HCT116 (cell line): ENCODE data around the gene LHX3. TPM values are rescaled to one million over a fixed set of nuclear protein-coding genes. Genes with fewer than 3 reads are reported as not detected.

Source experiments
- ATAC-seq: fragments of 200-7000 bp; cut with Tn5 transposase; 2 replicates; pipeline ENCODE4 v1.9.1; 2020; ENCODE audit warnings: mild to moderate bottlenecking, moderate library complexity
- BruUV-seq: library from RNA; stranded (reverse); fragments of 400-500 nt; replicated peaks from 2 replicates; lab custom pipeline; 2021; lab: Mats Ljungman, UMichigan
- CTCF ChIA-PET: fragments of 300-600 bp; sonication (Branson Sonifier 250); formaldehyde crosslinking; loops from one replicate; lab custom pipeline; 2021; ENCODE audit warnings: antibody characterized with exemption; lab: Charles Lee
- POLR2A ChIA-PET: fragments of 300-600, 350-600 bp; sonication (Branson Sonifier 250); formaldehyde crosslinking; loops from one replicate; lab custom pipeline; 2021; ENCODE audit warnings: antibody characterized with exemption; lab: Charles Lee
- RAD21 ChIA-PET, 2 experiments: fragments of 300-600 bp; sonication (Branson Sonifier 250); formaldehyde crosslinking; loops; one replicate each; lab custom pipeline; 2023; ENCODE audit warnings: low total read pairs in 2 of 2; ENCODE audit not compliant: uncharacterized antibody in 2 of 2, unreplicated experiment in 2 of 2, low non-redundant PET in 1 of 2; lab: Charles Lee
- DNase-seq: peaks from one replicate; pipeline ENCODE4 v3.0.0-alpha.2; 2010; ENCODE audit warnings: low read depth, low spot score
- H2AFZ ChIP-seq: fragments of 200-600 bp; shearing (Covaris generic), sonication (generic); 2 replicates; pipeline ENCODE4 v1.6.1; 2017; ENCODE audit warnings: low read depth, mixed run types, mixed read lengths, antibody characterized with exemption, low read length; ENCODE audit not compliant: poor library complexity, severe bottlenecking
- H3K27ac ChIP-seq: 2 replicates; pipeline ENCODE4 v1.5.1; 2012; ENCODE audit warnings: low read depth, low read length
- H3K27me3 ChIP-seq: fragments of 200-600 bp; sonication (generic); 2 replicates; pipeline ENCODE4 v1.6.1; 2016; ENCODE audit warnings: mixed run types, low read length, mixed read lengths; ENCODE audit not compliant: insufficient read depth
- H3K36me3 ChIP-seq, 2 experiments: fragments of 200-500 bp in 1 of 2; fragments of 200-600 bp in 1 of 2; sonication (Bioruptor generic) in 1 of 2; sonication (generic) in 1 of 2; 2 replicates each; pipeline versions ENCODE4 v1.5.1 to v1.6.1; 2014 to 2016; ENCODE audit warnings: low read length in 2 of 2, inconsistent platforms in 1 of 2, mixed read lengths in 1 of 2, mixed run types in 1 of 2; ENCODE audit not compliant: insufficient read depth in 2 of 2, control insufficient read depth in 1 of 2
- H3K4me1 ChIP-seq, 2 experiments: fragments of 200-600 bp in 1 of 2; sonication (generic) in 1 of 2; 2 replicates each; pipeline versions ENCODE4 v1.5.1 to v1.6.1; 2012 to 2017; ENCODE audit warnings: low read length in 2 of 2, inconsistent platforms in 1 of 2, mild to moderate bottlenecking in 1 of 2, mixed read lengths in 1 of 2, mixed run types in 1 of 2, moderate library complexity in 1 of 2; ENCODE audit not compliant: insufficient read depth in 2 of 2, control insufficient read depth in 1 of 2
- H3K4me2 ChIP-seq: fragments of 200-600 bp; sonication (generic); 2 replicates; pipeline ENCODE4 v1.6.1; 2017; ENCODE audit warnings: mixed run types, low read length, mixed read lengths
- H3K4me3 ChIP-seq, 2 experiments: fragments of 200-600 bp in 1 of 2; sonication (generic) in 1 of 2; replicated peaks in 1 of 2; 2 replicates each; pipeline ENCODE4 v1.5.1; 2011 to 2016; ENCODE audit warnings: low read length in 2 of 2, control low read depth in 1 of 2, low read depth in 1 of 2, mild to moderate bottlenecking in 1 of 2, mixed read lengths in 1 of 2, mixed run types in 1 of 2
- H3K79me2 ChIP-seq: fragments of 200-600 bp; sonication (generic); 2 replicates; pipeline ENCODE4 v1.6.1; 2017; ENCODE audit warnings: mild to moderate bottlenecking, mixed run types, low read length, moderate library complexity, mixed read lengths; ENCODE audit not compliant: insufficient read depth
- H3K9ac ChIP-seq: fragments of 200-600 bp; sonication (generic); 2 replicates; pipeline ENCODE4 v1.6.1; 2016; ENCODE audit warnings: low read length, mixed read lengths
- H3K9me2 ChIP-seq: fragments of 200-600 bp; sonication (generic), shearing (Covaris generic); 2 replicates; pipeline ENCODE4 v1.6.1; 2017; ENCODE audit warnings: mixed run types, mild to moderate bottlenecking, moderate library complexity; ENCODE audit not compliant: insufficient read depth
- H3K9me3 ChIP-seq, 2 experiments: fragments of 200-500 bp in 1 of 2; fragments of 200-600 bp in 1 of 2; sonication (Bioruptor generic) in 1 of 2; sonication (generic) in 1 of 2; 2 replicates each; pipeline ENCODE4 v1.6.1; 2014 to 2017; ENCODE audit warnings: low read length in 2 of 2, mixed read lengths in 2 of 2, inconsistent platforms in 1 of 2, low read depth in 1 of 2, mild to moderate bottlenecking in 1 of 2, mixed run types in 1 of 2, moderate library complexity in 1 of 2; ENCODE audit not compliant: control insufficient read depth in 1 of 2, insufficient read depth in 1 of 2
- H4K20me1 ChIP-seq: fragments of 200-600 bp; sonication (generic), shearing (Covaris generic); 2 replicates; pipeline ENCODE4 v1.6.1; 2017; ENCODE audit warnings: mixed run types, mild to moderate bottlenecking, moderate library complexity; ENCODE audit not compliant: insufficient read depth
- ATF3 ChIP-seq: IDR thresholded peaks from 2 replicates; pipeline ENCODE4 v1.6.1; 2012
- CTCF ChIP-seq, 3 experiments: fragments of 200-600 bp in 1 of 3; sonication (generic) in 1 of 3; IDR thresholded peaks in 2 of 3; conservative IDR thresholded peaks in 1 of 3; 2 replicates each; pipeline ENCODE4 v1.5.1; 2012 to 2017; ENCODE audit warnings: low read depth in 2 of 3, low read length in 2 of 3, antibody characterized with exemption in 1 of 3, borderline replicate concordance in 1 of 3, control low read depth in 1 of 3, mild to moderate bottlenecking in 1 of 3, mixed read lengths in 1 of 3, mixed run types in 1 of 3, moderate library complexity in 1 of 3; ENCODE audit not compliant: insufficient read depth in 1 of 3
- JUND ChIP-seq: IDR thresholded peaks from 2 replicates; pipeline ENCODE4 v1.6.1; 2012
- POLR2A ChIP-seq: IDR thresholded peaks from 2 replicates; pipeline ENCODE4 v1.7.0; 2011; ENCODE audit warnings: borderline replicate concordance; ENCODE audit not compliant: insufficient read depth, insufficient read length; ENCODE audit errors: extremely low read depth
- TCF7L2 ChIP-seq: IDR thresholded peaks from 2 replicates; pipeline ENCODE4 v1.7.0; 2011; ENCODE audit warnings: borderline replicate concordance, inconsistent platforms; ENCODE audit not compliant: insufficient read depth, insufficient read length; ENCODE audit errors: extremely low read depth
- ZBTB33 ChIP-seq: IDR thresholded peaks from 2 replicates; pipeline ENCODE4 v1.6.1; 2011; ENCODE audit warnings: mild to moderate bottlenecking, low read length, moderate library complexity; ENCODE audit not compliant: insufficient replicate concordance; ENCODE audit errors: extremely low read depth
- intact Hi-C: fragments of 100-400 bp; cut with micrococcal nuclease; formaldehyde crosslinking; loops from 2 replicates; pipeline ENCODE4 v1.10.0; 2022
- total RNA-seq: library from RNA; stranded (reverse); gene quantifications from one replicate; pipeline ENCODE4 v1.2.1, GENCODE V29; 2021; ENCODE audit not compliant: unreplicated experiment
- TF ChIP-seq, protein P1 (sequence below): IDR thresholded peaks from 2 replicates; pipeline ENCODE4 v1.6.1; 2012

LHX3 gene
- total RNA-seq, 1 experiment from 2014 or later, result not detected

DNA sequence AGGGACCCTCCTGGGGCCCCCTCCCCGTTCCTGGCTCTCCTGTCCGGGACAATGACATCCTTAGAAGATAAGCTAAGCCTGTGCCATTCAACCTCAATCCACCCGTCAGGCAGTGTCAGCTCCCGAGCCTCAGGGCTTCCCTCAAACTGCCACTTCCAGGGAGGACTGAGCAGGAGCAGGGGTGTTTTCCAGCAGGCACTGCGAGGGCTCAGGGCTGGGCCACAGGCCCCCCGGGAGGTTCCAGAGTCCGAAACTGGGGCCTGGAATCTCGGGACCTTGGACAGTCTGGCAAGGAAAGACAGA is 26.2 kb downstream of the LHX3 start:
- H3K4me3 ChIP-seq, result no peak overlapping the region
- H3K9me3 ChIP-seq, result no peaks in the 10 kb centered on the region
- no peak for ATAC-seq
- DNase-seq, result no peak
- CTCF ChIA-PET, result interaction anchor here (0.5 to 1.0 kb wide), 3 partner anchors 8 to 40 kb away, joined by 3 to 5 read pairs (median 3); no protein-coding TSS in a partner anchor
- RAD21 ChIA-PET, result no interaction called here
- no peaks in the 10 kb centered on the region for H4K20me1 ChIP-seq
- no peaks in the 10 kb centered on the region for H3K27me3 ChIP-seq
- H3K79me2 ChIP-seq, result no peaks in the 10 kb centered on the region
- TF ChIP-seq, protein P1, sequence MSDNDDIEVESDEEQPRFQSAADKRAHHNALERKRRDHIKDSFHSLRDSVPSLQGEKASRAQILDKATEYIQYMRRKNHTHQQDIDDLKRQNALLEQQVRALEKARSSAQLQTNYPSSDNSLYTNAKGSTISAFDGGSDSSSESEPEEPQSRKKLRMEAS, result no peak
- no peak for TF ChIP-seq CTCF (IDR thresholded peaks at IDR 0.05 in 2 of 3, conservative IDR thresholded peaks at IDR 0.05 in 1 of 3; ENCODE audit: borderline replicate concordance in 1 of 3, insufficient read depth in 1 of 3, low read depth in 2 of 3, low read length in 2 of 3)
- no peak for TF ChIP-seq JUND
- TF ChIP-seq POLR2A, result no peak
- no peak for TF ChIP-seq ZBTB33
- no peak for TF ChIP-seq ATF3
- TF ChIP-seq TCF7L2, result no peak
- POLR2A ChIA-PET, result no interaction called here
- no peaks in the 10 kb centered on the region for H3K9me2 ChIP-seq
- no peaks in the 10 kb centered on the region for H3K4me1 ChIP-seq
- H3K27ac ChIP-seq, result no peak overlapping the region
- H3K4me2 ChIP-seq, result no peak overlapping the region
- H3K9ac ChIP-seq, result no peak overlapping the region
- no peak overlapping the region for H2AFZ ChIP-seq
- intact Hi-C loops, result no loop called here
- BruUV-seq, result no TSS peak
- H3K36me3 ChIP-seq, result no peaks in the 10 kb centered on the region
